GM23338 (cell line): Measurements from ENCODE around the gene HSP90AB1. TPM values are rescaled to one million over a fixed set of nuclear protein-coding genes. Genes with fewer than 3 reads are reported as not detected.

Source experiments
- ATAC-seq: fragments of 200-7000 bp; cut with Tn5 transposase; 3 replicates; pipeline ENCODE4 v1.9.1; 2020
- DNase-seq: peaks from one replicate; pipeline ENCODE4 v3.0.0-alpha.2; 2015; ENCODE audit warnings: low spot score
- H2AFZ ChIP-seq: fragments of 200-600 bp; sonication (generic); 2 replicates; pipeline ENCODE4 v1.8.0; 2016; ENCODE audit warnings: antibody characterized with exemption, mild to moderate bottlenecking, moderate library complexity
- H3F3A ChIP-seq: fragments of 200-600 bp; sonication (generic); replicated peaks from 2 replicates; pipeline ENCODE4 v1.8.0; 2017; ENCODE audit warnings: antibody characterized with exemption, mixed run types, low read depth
- H3K27ac ChIP-seq: fragments of 200-600 bp; sonication (generic); 2 replicates; pipeline ENCODE4 v1.6.1; 2016; ENCODE audit warnings: low read depth
- H3K27me3 ChIP-seq: fragments of 200-600 bp; sonication (generic); 2 replicates; pipeline ENCODE4 v1.8.0; 2016; ENCODE audit warnings: mild to moderate bottlenecking, mixed run types, moderate library complexity; ENCODE audit not compliant: insufficient read depth
- H3K36me3 ChIP-seq: fragments of 200-600 bp; sonication (generic); 2 replicates; pipeline ENCODE4 v1.8.0; 2016; ENCODE audit warnings: mild to moderate bottlenecking; ENCODE audit not compliant: insufficient read depth
- H3K4me1 ChIP-seq: fragments of 200-600 bp; sonication (generic); 2 replicates; pipeline ENCODE4 v1.8.0; 2016; ENCODE audit warnings: mild to moderate bottlenecking, moderate library complexity; ENCODE audit not compliant: insufficient read depth
- H3K4me2 ChIP-seq: fragments of 200-600 bp; sonication (generic); 2 replicates; pipeline ENCODE4 v1.7.1; 2017; ENCODE audit warnings: mixed run types
- H3K4me3 ChIP-seq: fragments of 200-600 bp; sonication (generic); 2 replicates; pipeline ENCODE4 v1.6.1; 2016; ENCODE audit warnings: mixed run types
- H3K79me2 ChIP-seq: fragments of 200-600 bp; sonication (generic); replicated peaks from 2 replicates; pipeline ENCODE4 v1.8.0; 2017; ENCODE audit warnings: mild to moderate bottlenecking; ENCODE audit not compliant: insufficient read depth
- H3K9me2 ChIP-seq: fragments of 200-600 bp; sonication (generic); 2 replicates; pipeline ENCODE4 v1.8.0; 2017; ENCODE audit not compliant: insufficient read depth
- H4K20me1 ChIP-seq: fragments of 200-600 bp; sonication (generic); replicated peaks from 2 replicates; pipeline ENCODE4 v1.8.0; 2017; ENCODE audit warnings: mild to moderate bottlenecking; ENCODE audit not compliant: insufficient read depth
- H3K27ac Mint-ChIP-seq: 2 replicates; pipeline ENCODE4 v1.8.0; 2020; ENCODE audit warnings: inconsistent platforms, mild to moderate bottlenecking, moderate library complexity, mixed read lengths
- H3K27me3 Mint-ChIP-seq: 3 replicates; pipeline ENCODE4 v1.8.0; 2022; ENCODE audit warnings: low read depth, mild to moderate bottlenecking, moderate library complexity, mixed read lengths, inconsistent platforms; ENCODE audit not compliant: insufficient read depth, poor library complexity
- H3K36me3 Mint-ChIP-seq: 3 replicates; pipeline ENCODE4 v1.8.0; 2021; ENCODE audit warnings: low read depth, mild to moderate bottlenecking, inconsistent platforms, moderate library complexity, mixed read lengths
- H3K4me1 Mint-ChIP-seq: 3 replicates; pipeline ENCODE4 v1.8.0; 2020; ENCODE audit warnings: mild to moderate bottlenecking, inconsistent platforms, mixed read lengths
- H3K4me3 Mint-ChIP-seq: 3 replicates; pipeline ENCODE4 v1.8.0; 2021; ENCODE audit warnings: moderate library complexity, mild to moderate bottlenecking, inconsistent platforms, mixed read lengths
- H3K9me3 Mint-ChIP-seq: 3 replicates; pipeline ENCODE4 v1.8.0; 2020; ENCODE audit warnings: moderate library complexity, mild to moderate bottlenecking, inconsistent platforms, mixed read lengths
- CREB1 ChIP-seq: fragments of 250-450 bp; sonication (Bioruptor Pico); IDR thresholded peaks from 2 replicates; pipeline ENCODE4 v1.5.0; 2020; ENCODE audit warnings: low read depth, mild to moderate bottlenecking, moderate library complexity
- EZH2 ChIP-seq: fragments of 200-600 bp; sonication (generic); IDR thresholded peaks from one replicate; pipeline ENCODE4 v1.8.0; 2017; ENCODE audit warnings: antibody characterized with exemption, mild to moderate bottlenecking, low read depth; ENCODE audit not compliant: unreplicated experiment
- JUNB ChIP-seq: IDR thresholded peaks from one replicate; pipeline ENCODE4 v1.6.1; 2016; ENCODE audit warnings: antibody characterized with exemption; ENCODE audit not compliant: unreplicated experiment
- NANOG ChIP-seq: IDR thresholded peaks from 2 replicates; pipeline ENCODE4 v1.6.1; 2016; ENCODE audit warnings: antibody characterized with exemption, borderline replicate concordance
- POLR2AphosphoS5 ChIP-seq: IDR thresholded peaks from 2 replicates; pipeline ENCODE4 v1.6.1; 2016; ENCODE audit warnings: antibody characterized with exemption, low read depth
- ZNF114 ChIP-seq: fragments of 250-450 bp; sonication (Bioruptor Pico); IDR thresholded peaks from 2 replicates; pipeline ENCODE4 v1.5.0; 2020; ENCODE audit warnings: mild to moderate bottlenecking, moderate library complexity
- ZNF331 ChIP-seq: fragments of 250-450 bp; sonication (Bioruptor Pico); IDR thresholded peaks from 2 replicates; pipeline ENCODE4 v1.5.0; 2020; ENCODE audit warnings: low read depth, mild to moderate bottlenecking, moderate library complexity
- polyA plus RNA-seq: library from polyadenylated mRNA; unstranded; fragments of >200 nt; fragmentation: Nextera tagmentation; extraction: Ambion mirVana; gene quantifications from 2 replicates; pipeline ENCODE4 v1.2.1, GENCODE V29; 2016
- total RNA-seq: library from RNA; depleted of rRNA; stranded (reverse); fragments of >200 nt; shearing (Covaris generic); gene quantifications from 2 replicates; pipeline ENCODE4 v1.2.3, GENCODE V29; 2014
- TF ChIP-seq, protein P1 (sequence below): IDR thresholded peaks from 2 replicates; pipeline ENCODE4 v1.6.1; 2016; ENCODE audit warnings: antibody characterized with exemption
- TF ChIP-seq, protein P2 (sequence below): IDR thresholded peaks from one replicate; pipeline ENCODE4 v1.6.1; 2018; ENCODE audit warnings: antibody characterized with exemption; ENCODE audit not compliant: unreplicated experiment
- TF ChIP-seq, protein P3 (sequence below): fragments of 250-450 bp; sonication (Bioruptor Pico); IDR thresholded peaks from 2 replicates; pipeline ENCODE4 v1.5.0; 2020; ENCODE audit warnings: mild to moderate bottlenecking, moderate library complexity
- TF ChIP-seq, protein P4 (sequence below), 2 experiments: fragments of 200-600 bp in 1 of 2; sonication (generic) in 1 of 2; conservative IDR thresholded peaks; 2 replicates each; pipeline versions ENCODE4 v1.5.1 to v1.6.1; 2016 to 2017; ENCODE audit warnings: antibody characterized with exemption in 2 of 2, low read depth in 2 of 2, mild to moderate bottlenecking in 2 of 2, moderate library complexity in 1 of 2

HSP90AB1 gene
- total and polyA plus RNA-seq, 2 experiments from 2014 or later = 1,425 to 2,361 TPM

DNA sequence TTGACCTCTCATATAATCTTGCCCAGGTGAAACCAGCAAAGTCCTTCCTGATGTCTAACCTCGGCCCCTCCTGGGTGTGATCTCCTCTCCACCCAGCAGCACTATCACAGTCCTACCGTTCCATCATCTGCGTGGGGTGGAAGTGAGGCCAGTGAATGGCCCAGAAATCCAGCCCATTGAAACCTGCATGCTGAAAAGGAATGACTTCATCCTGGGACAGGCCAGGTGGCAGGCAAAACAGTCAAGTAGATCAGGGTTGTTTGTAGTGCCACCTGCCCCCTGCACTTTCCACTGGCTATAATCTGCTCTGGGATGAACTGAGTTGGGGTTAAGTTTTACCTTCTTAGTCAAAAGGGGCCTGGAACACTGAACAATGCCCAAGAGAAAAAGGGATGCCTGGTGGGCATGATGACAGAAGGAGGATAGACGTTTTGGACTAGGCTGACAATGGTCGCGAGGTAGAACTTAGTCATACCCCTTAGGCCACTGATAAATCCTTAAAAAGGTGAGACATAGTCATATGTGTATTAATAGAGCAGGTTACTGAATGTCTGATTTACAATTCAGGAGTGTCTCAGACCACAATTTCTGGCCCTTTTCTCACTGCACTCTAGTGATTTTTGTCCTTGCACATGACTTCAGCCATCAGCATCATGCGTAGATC is 8.1 kb upstream of the HSP90AB1 start:
- H3K9me2 ChIP-seq = no peaks in the 10 kb centered on the region
- H3K9me3 Mint-ChIP-seq = no peaks in the 10 kb centered on the region; the same call in 2 of the 3 replicates
- H3K27me3 ChIP-seq = 0 out of 2 replicates have a peak, but pooled peaks cover 11% of the 10 kb centered on the region
- no peak overlapping the region for H3K27ac Mint-ChIP-seq
- peak overlapping the region; percentile 73 for H3K4me3 Mint-ChIP-seq
- DNase-seq (no peak), ATAC-seq (no peak)
- H3F3A ChIP-seq = peaks cover 18% of the 10 kb centered on the region
- no peak overlapping the region; the same call in 1 of the 2 replicates for H3K4me3 ChIP-seq
- H3K4me1 Mint-ChIP-seq = peaks cover 35% of the 10 kb centered on the region
- no peaks in the 10 kb centered on the region for H3K79me2 ChIP-seq
- peaks cover 26% of the 10 kb centered on the region for H3K36me3 Mint-ChIP-seq
- H4K20me1 ChIP-seq = peaks cover 2% of the 10 kb centered on the region; the same call in 1 of the 2 replicates
- H3K27ac ChIP-seq = no peak overlapping the region
- peaks cover 19% of the 10 kb centered on the region; the same call in 1 of the 2 replicates for H3K4me1 ChIP-seq
- H3K27me3 Mint-ChIP-seq = peaks cover 21% of the 10 kb centered on the region
- TF ChIP-seq CREB1 (CRISPR knock-in tag) = no peak
- TF ChIP-seq, protein P1, sequence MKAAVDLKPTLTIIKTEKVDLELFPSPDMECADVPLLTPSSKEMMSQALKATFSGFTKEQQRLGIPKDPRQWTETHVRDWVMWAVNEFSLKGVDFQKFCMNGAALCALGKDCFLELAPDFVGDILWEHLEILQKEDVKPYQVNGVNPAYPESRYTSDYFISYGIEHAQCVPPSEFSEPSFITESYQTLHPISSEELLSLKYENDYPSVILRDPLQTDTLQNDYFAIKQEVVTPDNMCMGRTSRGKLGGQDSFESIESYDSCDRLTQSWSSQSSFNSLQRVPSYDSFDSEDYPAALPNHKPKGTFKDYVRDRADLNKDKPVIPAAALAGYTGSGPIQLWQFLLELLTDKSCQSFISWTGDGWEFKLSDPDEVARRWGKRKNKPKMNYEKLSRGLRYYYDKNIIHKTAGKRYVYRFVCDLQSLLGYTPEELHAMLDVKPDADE = no peak
- TF ChIP-seq ZNF114 (CRISPR knock-in tag) = no peak
- no peak for TF ChIP-seq POLR2AphosphoS5
- TF ChIP-seq, protein P2, sequence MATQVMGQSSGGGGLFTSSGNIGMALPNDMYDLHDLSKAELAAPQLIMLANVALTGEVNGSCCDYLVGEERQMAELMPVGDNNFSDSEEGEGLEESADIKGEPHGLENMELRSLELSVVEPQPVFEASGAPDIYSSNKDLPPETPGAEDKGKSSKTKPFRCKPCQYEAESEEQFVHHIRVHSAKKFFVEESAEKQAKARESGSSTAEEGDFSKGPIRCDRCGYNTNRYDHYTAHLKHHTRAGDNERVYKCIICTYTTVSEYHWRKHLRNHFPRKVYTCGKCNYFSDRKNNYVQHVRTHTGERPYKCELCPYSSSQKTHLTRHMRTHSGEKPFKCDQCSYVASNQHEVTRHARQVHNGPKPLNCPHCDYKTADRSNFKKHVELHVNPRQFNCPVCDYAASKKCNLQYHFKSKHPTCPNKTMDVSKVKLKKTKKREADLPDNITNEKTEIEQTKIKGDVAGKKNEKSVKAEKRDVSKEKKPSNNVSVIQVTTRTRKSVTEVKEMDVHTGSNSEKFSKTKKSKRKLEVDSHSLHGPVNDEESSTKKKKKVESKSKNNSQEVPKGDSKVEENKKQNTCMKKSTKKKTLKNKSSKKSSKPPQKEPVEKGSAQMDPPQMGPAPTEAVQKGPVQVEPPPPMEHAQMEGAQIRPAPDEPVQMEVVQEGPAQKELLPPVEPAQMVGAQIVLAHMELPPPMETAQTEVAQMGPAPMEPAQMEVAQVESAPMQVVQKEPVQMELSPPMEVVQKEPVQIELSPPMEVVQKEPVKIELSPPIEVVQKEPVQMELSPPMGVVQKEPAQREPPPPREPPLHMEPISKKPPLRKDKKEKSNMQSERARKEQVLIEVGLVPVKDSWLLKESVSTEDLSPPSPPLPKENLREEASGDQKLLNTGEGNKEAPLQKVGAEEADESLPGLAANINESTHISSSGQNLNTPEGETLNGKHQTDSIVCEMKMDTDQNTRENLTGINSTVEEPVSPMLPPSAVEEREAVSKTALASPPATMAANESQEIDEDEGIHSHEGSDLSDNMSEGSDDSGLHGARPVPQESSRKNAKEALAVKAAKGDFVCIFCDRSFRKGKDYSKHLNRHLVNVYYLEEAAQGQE = no peak
- no peak for TF ChIP-seq ZNF331
- TF ChIP-seq, protein P3, sequence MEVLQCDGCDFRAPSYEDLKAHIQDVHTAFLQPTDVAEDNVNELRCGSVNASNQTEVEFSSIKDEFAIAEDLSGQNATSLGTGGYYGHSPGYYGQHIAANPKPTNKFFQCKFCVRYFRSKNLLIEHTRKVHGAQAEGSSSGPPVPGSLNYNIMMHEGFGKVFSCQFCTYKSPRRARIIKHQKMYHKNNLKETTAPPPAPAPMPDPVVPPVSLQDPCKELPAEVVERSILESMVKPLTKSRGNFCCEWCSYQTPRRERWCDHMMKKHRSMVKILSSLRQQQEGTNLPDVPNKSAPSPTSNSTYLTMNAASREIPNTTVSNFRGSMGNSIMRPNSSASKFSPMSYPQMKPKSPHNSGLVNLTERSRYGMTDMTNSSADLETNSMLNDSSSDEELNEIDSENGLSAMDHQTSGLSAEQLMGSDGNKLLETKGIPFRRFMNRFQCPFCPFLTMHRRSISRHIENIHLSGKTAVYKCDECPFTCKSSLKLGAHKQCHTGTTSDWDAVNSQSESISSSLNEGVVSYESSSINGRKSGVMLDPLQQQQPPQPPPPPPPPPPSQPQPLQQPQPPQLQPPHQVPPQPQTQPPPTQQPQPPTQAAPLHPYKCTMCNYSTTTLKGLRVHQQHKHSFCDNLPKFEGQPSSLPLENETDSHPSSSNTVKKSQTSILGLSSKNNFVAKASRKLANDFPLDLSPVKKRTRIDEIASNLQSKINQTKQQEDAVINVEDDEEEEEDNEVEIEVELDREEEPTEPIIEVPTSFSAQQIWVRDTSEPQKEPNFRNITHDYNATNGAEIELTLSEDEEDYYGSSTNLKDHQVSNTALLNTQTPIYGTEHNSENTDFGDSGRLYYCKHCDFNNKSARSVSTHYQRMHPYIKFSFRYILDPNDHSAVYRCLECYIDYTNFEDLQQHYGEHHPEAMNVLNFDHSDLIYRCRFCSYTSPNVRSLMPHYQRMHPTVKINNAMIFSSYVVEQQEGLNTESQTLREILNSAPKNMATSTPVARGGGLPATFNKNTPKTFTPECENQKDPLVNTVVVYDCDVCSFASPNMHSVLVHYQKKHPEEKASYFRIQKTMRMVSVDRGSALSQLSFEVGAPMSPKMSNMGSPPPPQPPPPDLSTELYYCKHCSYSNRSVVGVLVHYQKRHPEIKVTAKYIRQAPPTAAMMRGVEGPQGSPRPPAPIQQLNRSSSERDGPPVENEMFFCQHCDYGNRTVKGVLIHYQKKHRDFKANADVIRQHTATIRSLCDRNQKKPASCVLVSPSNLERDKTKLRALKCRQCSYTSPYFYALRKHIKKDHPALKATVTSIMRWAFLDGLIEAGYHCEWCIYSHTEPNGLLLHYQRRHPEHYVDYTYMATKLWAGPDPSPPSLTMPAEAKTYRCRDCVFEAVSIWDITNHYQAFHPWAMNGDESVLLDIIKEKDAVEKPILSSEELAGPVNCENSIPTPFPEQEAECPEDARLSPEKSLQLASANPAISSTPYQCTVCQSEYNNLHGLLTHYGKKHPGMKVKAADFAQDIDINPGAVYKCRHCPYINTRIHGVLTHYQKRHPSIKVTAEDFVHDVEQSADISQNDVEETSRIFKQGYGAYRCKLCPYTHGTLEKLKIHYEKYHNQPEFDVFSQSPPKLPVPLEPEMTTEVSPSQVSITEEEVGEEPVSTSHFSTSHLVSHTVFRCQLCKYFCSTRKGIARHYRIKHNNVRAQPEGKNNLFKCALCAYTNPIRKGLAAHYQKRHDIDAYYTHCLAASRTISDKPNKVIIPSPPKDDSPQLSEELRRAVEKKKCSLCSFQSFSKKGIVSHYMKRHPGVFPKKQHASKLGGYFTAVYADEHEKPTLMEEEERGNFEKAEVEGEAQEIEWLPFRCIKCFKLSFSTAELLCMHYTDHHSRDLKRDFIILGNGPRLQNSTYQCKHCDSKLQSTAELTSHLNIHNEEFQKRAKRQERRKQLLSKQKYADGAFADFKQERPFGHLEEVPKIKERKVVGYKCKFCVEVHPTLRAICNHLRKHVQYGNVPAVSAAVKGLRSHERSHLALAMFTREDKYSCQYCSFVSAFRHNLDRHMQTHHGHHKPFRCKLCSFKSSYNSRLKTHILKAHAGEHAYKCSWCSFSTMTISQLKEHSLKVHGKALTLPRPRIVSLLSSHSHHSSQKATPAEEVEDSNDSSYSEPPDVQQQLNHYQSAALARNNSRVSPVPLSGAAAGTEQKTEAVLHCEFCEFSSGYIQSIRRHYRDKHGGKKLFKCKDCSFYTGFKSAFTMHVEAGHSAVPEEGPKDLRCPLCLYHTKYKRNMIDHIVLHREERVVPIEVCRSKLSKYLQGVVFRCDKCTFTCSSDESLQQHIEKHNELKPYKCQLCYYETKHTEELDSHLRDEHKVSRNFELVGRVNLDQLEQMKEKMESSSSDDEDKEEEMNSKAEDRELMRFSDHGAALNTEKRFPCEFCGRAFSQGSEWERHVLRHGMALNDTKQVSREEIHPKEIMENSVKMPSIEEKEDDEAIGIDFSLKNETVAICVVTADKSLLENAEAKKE = no peak
- TF ChIP-seq JUNB = no peak
- TF ChIP-seq EZH2 = no peak
- TF ChIP-seq NANOG = no peak
- TF ChIP-seq, protein P4, sequence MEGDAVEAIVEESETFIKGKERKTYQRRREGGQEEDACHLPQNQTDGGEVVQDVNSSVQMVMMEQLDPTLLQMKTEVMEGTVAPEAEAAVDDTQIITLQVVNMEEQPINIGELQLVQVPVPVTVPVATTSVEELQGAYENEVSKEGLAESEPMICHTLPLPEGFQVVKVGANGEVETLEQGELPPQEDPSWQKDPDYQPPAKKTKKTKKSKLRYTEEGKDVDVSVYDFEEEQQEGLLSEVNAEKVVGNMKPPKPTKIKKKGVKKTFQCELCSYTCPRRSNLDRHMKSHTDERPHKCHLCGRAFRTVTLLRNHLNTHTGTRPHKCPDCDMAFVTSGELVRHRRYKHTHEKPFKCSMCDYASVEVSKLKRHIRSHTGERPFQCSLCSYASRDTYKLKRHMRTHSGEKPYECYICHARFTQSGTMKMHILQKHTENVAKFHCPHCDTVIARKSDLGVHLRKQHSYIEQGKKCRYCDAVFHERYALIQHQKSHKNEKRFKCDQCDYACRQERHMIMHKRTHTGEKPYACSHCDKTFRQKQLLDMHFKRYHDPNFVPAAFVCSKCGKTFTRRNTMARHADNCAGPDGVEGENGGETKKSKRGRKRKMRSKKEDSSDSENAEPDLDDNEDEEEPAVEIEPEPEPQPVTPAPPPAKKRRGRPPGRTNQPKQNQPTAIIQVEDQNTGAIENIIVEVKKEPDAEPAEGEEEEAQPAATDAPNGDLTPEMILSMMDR (conservative IDR thresholded peaks at IDR 0.05; ENCODE audit: low read depth in 2 of 2) = no peak
- no peaks in the 10 kb centered on the region for H3K36me3 ChIP-seq
- peak overlapping the region; percentile 90; the same call in 1 of the 2 replicates for H3K4me2 ChIP-seq
- H2AFZ ChIP-seq = no peak overlapping the region
